HAP-1 (cell line): Measurements from ENCODE around the gene SCAF4.
"Not testable (repeated sequence)": the region's sequence is repeated elsewhere in the genome, so short reads cannot be mapped to it uniquely, and the experiment has no call there.

Source experiments
- DNase-seq, 2 experiments: peaks; one replicate each; pipeline ENCODE4 v3.0.0-alpha.2; 2016 to 2020; ENCODE audit warnings: low spot score in 2 of 2
- H3K27me3 ChIP-seq: fragments of 250-450 bp; sonication (Bioruptor Pico); 2 replicates; pipeline ENCODE4 v1.5.1; 2020; ENCODE audit warnings: low read depth, mild to moderate bottlenecking, moderate library complexity
- H3K36me3 ChIP-seq: fragments of 250-450 bp; sonication (Bioruptor Pico); replicated peaks from 2 replicates; pipeline ENCODE4 v1.5.1; 2020; ENCODE audit warnings: mild to moderate bottlenecking
- H3K4me1 ChIP-seq: fragments of 250-450 bp; sonication (Bioruptor Pico); 2 replicates; pipeline ENCODE4 v1.5.1; 2020; ENCODE audit warnings: mild to moderate bottlenecking
- H3K4me3 ChIP-seq: fragments of 250-450 bp; sonication (Bioruptor Pico); 2 replicates; pipeline ENCODE4 v1.5.1; 2020; ENCODE audit warnings: mild to moderate bottlenecking, moderate library complexity
- H3K9me3 ChIP-seq: fragments of 250-450 bp; sonication (Bioruptor Pico); 2 replicates; pipeline ENCODE4 v1.5.1; 2020; ENCODE audit warnings: mild to moderate bottlenecking, moderate library complexity
- in situ Hi-C: fragments of 300-500 bp; cut with MboI; formaldehyde crosslinking; loops from 3 replicates; pipeline ENCODE4 v1.14.3; 2020; ENCODE audit warnings: low sequenced_read_pairs, inconsistent platforms, mixed read lengths

Gene SCAF4

DNA sequence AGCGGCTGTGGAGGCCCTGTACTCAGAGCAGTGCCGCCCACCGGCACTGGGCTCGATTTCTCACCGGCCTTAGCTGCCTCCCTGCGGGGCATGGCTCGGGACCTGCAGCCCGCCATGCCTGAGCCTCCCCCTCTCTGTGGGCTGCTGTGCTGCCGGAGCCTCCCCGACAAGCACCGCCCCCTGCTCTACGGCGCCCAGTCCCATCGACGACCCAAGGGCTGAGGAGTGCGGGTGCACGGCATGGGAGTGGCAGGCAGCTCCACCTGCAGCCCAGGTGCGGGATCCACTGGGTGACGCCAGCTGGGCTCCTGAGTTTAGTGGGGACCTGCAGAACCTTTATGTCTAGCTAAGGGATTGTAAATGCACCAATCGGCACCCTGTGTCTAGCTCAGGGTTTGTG is 77.6 kb downstream of the SCAF4 start:
- H3K4me3 ChIP-seq, result no peak overlapping the region

DNA sequence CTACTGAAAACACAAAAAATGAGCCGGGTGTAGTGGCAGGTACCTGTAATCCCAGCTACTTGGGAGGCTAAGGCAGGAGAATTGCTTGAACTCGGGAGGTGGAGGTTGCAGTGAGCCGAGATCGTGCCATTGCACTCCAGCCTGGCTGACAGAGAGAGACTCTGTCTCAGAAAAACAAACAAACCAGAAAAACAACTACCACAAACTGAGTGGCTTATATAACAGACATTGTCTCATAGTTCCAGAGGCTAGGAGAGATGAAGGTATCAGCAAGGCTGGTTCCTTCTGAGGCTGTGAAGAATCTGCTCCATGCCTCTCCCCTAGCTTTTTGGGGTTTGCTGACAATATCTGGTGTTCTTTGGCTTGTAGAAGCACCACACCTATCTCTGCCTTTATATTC is 80.4 kb downstream of the SCAF4 start:
- H3K36me3 ChIP-seq, DNase-seq, H3K4me1 ChIP-seq, in situ Hi-C loops, H3K4me3 ChIP-seq, H3K9me3 ChIP-seq, H3K27me3 ChIP-seq: not testable (repeated sequence)

More for the DNA sequence above, 77.6 kb downstream of the SCAF4 start:
- H3K4me1 ChIP-seq, result no peaks in the 10 kb centered on the region; the same call in 1 of the 2 replicates
- in situ Hi-C loops, result no loop called here
- no peak for DNase-seq
- H3K36me3 ChIP-seq, result no peaks in the 10 kb centered on the region
- H3K27me3 ChIP-seq, result no peaks in the 10 kb centered on the region
- no peaks in the 10 kb centered on the region; the same call in 1 of the 2 replicates for H3K9me3 ChIP-seq

DNA sequence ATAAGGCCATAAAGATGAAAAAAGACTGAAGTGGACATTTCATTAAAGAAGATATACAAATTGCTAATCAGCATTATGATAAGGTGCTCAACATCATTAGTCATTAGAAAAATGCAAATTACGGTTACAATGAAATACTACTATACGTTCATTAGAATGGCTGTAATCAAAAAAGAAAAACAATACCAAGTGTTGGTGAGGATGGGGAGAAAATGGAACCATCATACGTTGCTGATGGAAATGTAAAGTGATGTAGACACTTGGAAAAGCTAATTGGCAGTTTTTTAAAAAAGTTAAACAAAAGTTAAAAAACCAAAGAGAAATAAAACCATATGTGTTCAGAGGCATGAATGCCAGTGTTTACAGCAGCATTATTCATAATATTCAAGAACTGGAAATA is 81.0 kb downstream of the SCAF4 start:
- in situ Hi-C loops, result no loop called here
- Histone ChIP-seq H3K36me3 (no peaks in the 10 kb centered on the region), H3K27me3 (no peaks in the 10 kb centered on the region), H3K4me1 (no peaks in the 10 kb centered on the region), H3K4me3 (no peak overlapping the region), H3K9me3 (no peaks in the 10 kb centered on the region; the same call in 1 of the 2 replicates)
- no peak for DNase-seq

DNA sequence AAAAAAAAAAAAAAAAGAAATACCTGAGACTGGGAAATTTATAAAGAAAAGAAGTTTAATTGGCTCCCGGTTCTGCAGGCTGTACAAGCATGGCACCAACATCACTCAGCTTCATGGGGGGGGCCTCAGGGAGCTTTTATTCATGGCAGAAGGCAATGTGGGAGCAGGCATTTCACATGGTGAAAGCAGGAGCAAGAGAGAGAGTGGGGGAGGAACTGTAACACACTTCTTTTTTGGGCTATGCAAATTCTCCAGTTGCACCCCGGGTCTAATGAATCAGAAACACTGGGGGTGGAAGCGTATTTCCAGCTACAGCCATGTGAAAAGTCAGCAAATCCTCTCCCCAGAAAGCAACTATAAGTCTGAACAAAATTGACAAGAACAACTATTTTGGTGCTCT is 84.3 kb downstream of the SCAF4 start:
- Histone ChIP-seq H3K27me3 (no peaks in the 10 kb centered on the region), H3K4me1 (no peaks in the 10 kb centered on the region), H3K4me3 (no peak overlapping the region), H3K9me3 (no peaks in the 10 kb centered on the region; the same call in 1 of the 2 replicates), H3K36me3 (no peaks in the 10 kb centered on the region)
- in situ Hi-C loops, result no loop called here
- no peak for DNase-seq

DNA sequence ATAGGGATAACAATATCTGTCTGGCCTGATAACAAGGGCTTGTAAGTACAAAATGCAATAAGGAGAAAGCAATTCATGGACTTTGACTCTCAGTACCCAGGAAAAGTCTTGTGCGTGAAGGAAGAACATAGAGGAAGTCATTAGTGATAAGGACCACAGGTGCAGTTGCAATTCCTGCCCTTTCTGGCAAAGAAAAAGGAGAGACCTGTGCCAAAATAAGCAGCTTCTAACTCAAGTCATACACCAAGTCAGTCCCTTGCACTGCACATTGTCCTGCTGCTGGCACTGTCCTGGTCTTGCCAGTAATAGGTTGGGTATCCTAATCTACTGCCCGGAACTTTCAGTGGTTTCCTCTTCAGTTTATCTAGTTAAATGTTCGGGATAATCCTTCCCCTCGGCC is 87.3 kb downstream of the SCAF4 start:
- no peak overlapping the region for H3K4me3 ChIP-seq
- no peaks in the 10 kb centered on the region for H3K9me3 ChIP-seq
- H3K27me3 ChIP-seq, result no peaks in the 10 kb centered on the region
- DNase-seq, result no peak
- H3K4me1 ChIP-seq, result no peaks in the 10 kb centered on the region
- in situ Hi-C loops, result no loop called here
- no peaks in the 10 kb centered on the region for H3K36me3 ChIP-seq

DNA sequence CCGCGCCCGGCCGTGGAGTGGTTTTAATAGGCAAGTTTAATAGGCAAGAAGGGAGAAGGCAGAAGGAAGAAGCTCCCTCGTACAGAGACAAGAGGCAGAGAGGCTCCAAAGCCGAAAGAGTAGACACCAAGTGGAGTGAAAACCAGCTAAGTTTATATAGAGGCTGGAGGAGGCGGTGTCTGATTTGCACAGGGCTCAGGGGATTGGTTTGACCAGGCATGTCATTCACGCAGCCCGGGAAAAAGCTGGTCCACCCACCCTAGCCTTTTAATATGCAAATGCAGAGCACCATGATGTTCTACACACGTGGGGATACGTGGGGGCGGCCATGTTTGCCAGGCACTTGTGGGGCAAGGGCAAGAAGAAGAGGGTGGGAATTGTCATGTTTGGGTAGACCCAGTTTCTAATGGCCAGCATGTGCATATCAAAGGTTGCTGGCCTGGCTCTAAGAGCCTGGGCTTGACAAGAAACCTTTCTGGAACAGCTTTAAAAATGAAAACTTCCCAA is 90.4 kb downstream of the SCAF4 start:
- H3K4me1 ChIP-seq, result no peaks in the 10 kb centered on the region
- in situ Hi-C loops, result no loop called here
- DNase-seq, result no peak
- H3K4me3 ChIP-seq, result no peak overlapping the region
- no peaks in the 10 kb centered on the region for H3K36me3 ChIP-seq
- no peaks in the 10 kb centered on the region for H3K9me3 ChIP-seq
- H3K27me3 ChIP-seq, result no peaks in the 10 kb centered on the region

DNA sequence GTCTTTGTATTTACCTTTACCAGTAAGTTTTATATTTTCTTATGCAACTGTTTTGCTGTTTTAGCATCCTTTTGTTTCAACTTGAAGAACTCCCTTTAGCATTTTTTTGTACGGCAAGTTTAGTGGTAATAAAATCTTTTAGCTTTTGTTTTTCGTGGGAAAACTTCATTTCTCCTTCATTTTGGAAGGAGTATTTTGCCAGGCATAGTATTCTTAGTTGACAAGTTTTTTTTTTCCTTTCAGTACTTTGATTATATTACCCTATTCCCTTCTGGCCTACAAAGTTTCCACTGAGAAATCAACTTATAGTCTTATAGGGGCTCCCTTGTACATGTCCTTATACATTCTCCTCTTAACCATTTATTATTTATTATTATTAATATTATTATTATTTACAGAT is 95.0 kb downstream of the SCAF4 start:
- DNase-seq, result no peak
- Histone ChIP-seq H3K36me3 (no peaks in the 10 kb centered on the region), H3K9me3 (no peaks in the 10 kb centered on the region), H3K4me3 (no peak overlapping the region), H3K4me1 (no peaks in the 10 kb centered on the region), H3K27me3 (no peaks in the 10 kb centered on the region)
- in situ Hi-C loops, result no loop called here

DNA sequence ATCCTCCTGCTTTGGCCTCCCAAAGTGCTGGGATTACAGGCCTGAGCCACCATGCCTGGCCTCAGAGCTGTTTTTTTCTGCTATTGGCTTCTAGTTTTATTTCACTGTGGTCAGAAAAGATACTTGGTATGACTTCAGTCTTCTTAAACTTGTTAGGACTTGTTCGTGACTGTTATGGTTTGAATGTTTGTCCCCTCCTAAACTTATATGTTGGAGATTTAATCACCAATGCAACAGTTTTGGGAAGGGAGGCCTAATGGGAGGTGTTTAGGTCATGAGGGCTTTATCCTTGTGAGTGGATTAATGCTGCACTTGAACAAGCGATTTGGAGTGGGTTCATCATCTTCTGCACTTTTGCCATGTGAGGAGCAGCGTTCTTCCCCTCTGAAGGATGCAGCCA is 96.9 kb downstream of the SCAF4 start:
- no peak for DNase-seq
- in situ Hi-C loops, result no loop called here
- H3K27me3 ChIP-seq, result no peaks in the 10 kb centered on the region
- H3K4me3 ChIP-seq, result no peak overlapping the region
- no peaks in the 10 kb centered on the region for H3K36me3 ChIP-seq
- no peaks in the 10 kb centered on the region for H3K4me1 ChIP-seq
- H3K9me3 ChIP-seq, result no peaks in the 10 kb centered on the region

DNA sequence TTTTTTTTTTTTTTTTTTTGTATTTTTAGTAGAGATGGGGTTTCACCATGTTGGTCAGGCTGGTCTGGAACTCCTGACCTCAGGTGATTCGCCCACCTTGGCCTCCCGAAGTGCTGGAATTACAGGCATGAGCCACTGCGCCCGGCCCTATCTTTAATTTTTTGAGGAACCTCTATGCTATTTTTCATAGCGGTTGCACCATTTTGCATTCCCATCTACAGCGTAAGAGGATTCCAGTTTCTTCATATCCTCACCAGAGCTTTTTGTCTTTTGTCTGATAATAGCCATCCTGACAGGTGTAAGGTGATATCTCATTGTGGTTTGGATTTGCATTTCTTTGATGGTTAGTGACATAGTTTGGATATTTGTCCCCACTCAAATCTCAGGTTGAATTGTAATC is 100.0 kb downstream of the SCAF4 start:
- in situ Hi-C loops, H3K9me3 ChIP-seq, H3K4me3 ChIP-seq, H3K36me3 ChIP-seq, H3K27me3 ChIP-seq, DNase-seq, H3K4me1 ChIP-seq: not testable (repeated sequence)

DNA sequence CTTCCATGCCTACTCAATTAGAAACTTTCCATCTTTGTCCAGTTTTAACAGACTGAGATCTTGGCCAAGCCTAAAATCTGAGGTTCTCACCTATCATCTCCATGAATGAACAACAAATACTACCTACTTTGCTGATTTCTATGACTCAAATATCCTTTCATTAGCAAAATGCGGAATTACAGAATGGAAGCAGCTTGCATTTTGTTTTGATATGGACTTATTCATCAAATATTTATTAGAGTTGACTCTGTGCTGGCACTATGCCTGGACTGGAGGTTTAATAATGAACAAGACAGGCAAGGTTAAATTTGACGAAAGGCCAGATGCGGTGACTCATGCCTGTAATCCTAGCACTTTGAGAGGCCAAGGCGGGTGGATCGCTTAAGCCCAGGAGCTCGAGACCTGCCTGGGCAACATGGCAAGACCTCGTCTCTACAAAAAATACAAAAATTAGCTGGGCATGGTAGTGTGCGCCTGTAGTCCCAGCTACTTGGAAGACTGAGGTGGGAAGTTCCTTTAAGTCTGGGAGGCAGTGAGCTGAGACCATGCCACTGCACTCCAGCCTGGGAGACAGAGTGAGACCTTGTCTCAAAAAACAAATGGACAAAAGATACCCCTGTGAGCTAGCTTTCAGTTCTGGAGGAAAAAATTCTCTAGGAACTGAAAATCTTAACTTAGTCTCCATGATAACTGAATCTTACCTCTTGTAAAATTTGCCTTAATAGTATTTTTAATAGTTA is 101.8 kb downstream of the SCAF4 start:
- no peaks in the 10 kb centered on the region for H3K27me3 ChIP-seq
- H3K36me3 ChIP-seq, result no peaks in the 10 kb centered on the region
- H3K4me1 ChIP-seq, result no peaks in the 10 kb centered on the region
- in situ Hi-C loops, result no loop called here
- H3K9me3 ChIP-seq, result no peaks in the 10 kb centered on the region
- peak in 1 of 2 experiments; percentile 13 for DNase-seq
- no peak overlapping the region for H3K4me3 ChIP-seq

DNA sequence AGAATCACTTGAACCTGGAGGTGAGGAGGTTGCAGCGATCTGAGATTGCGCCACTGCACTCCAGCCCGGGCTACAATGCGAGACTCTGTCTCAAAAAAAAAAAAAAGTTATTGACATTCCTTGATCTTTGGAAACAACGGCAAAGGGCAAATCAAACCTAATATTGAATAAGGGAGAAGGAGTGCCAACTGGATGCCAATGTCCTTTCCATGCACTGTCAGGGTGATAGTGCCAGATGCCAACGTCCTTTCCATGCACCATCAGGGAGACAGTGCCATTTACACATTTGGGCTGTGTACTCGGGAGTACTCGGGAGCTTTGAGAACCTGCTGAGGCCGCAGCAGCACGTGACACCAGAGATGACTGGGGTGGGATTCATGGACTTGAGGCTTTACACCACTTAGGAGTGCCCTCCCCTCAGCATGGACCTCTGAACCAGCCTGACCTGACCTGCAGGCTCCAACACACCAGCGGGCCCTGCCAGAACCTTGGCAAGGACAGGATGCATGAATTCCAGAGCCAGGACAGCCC is 106.9 kb downstream of the SCAF4 start:
- Histone ChIP-seq H3K4me3 (no peak overlapping the region), H3K9me3 (no peaks in the 10 kb centered on the region), H3K27me3 (no peaks in the 10 kb centered on the region), H3K4me1 (no peaks in the 10 kb centered on the region), H3K36me3 (no peaks in the 10 kb centered on the region)
- DNase-seq, result no peak
- in situ Hi-C loops, result no loop called here

DNA sequence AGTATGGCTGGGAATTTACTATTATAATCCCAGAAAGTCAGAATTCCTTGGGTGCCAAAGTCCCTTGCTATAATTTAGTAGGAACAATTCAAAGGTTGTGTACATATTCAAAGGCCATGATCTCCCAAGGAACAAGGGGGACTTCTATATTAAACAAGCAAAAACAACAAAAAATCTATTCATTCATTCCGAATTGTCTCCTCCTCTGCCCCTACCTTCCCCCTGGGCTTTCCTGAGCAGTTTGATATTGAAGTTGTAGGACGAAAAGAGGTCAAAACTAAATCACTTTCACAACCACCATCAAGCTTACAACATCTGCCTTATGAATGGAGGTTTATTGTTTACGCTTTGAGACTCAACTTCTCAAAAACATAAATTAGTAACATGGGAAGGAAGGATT is 107.7 kb downstream of the SCAF4 start:
- H3K4me1 ChIP-seq, result no peaks in the 10 kb centered on the region
- no peak overlapping the region for H3K4me3 ChIP-seq
- H3K36me3 ChIP-seq, result no peaks in the 10 kb centered on the region
- no peak for DNase-seq
- H3K9me3 ChIP-seq, result no peaks in the 10 kb centered on the region; the same call in 1 of the 2 replicates
- in situ Hi-C loops, result no loop called here
- H3K27me3 ChIP-seq, result no peaks in the 10 kb centered on the region

DNA sequence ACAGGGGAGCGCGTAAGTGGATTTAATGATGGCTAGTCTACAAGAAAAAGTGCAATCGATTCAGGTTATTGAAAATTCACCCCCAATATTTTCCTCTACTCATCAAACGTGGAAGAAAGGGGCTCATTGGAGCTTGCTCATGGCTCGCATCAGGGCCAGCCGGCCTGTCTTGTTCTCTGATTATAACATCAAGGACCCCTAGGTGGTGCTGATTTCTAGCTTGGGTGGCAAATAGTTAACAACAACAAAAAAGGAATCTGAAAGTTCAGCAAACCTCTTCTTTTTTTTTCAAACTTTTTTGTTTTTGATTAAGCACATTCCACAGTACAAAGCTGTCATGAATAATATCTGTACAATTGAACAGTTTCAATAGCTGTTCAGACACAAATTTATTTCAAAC is 108.3 kb downstream of the SCAF4 start:
- DNase-seq, result peak in 1 of 2 experiments; percentile 18
- H3K9me3 ChIP-seq, result no peaks in the 10 kb centered on the region; the same call in 1 of the 2 replicates
- H3K4me1 ChIP-seq, result no peaks in the 10 kb centered on the region
- in situ Hi-C loops, result no loop called here
- no peaks in the 10 kb centered on the region for H3K27me3 ChIP-seq
- no peak overlapping the region for H3K4me3 ChIP-seq
- H3K36me3 ChIP-seq, result no peaks in the 10 kb centered on the region

DNA sequence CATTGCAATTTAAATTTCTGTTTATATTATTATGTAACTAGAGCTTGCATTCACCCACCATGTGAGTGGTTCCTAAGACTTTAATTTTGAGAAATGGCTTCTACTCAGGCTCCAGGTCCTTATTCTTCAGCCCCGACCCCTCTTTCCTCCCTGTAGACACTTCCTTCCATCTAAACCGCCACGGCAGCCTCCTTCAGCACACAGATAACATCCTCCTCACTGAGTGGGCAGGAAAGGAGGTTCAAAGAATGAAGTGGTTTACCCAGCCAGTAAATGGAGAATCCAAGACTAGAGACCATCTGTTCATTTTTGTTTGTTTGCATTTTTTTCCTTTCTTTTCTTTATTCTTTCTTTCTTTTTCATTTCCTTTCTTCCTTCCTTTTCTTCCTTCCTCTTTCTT is 109.5 kb downstream of the SCAF4 start:
- in situ Hi-C loops, result no loop called here

More for the DNA sequence above, 109.5 kb downstream of the SCAF4 start:
- Histone ChIP-seq H3K27me3 (no peaks in the 10 kb centered on the region), H3K4me3 (no peak overlapping the region), H3K36me3 (no peaks in the 10 kb centered on the region), H3K4me1 (no peaks in the 10 kb centered on the region), H3K9me3 (no peaks in the 10 kb centered on the region; the same call in 1 of the 2 replicates)
- DNase-seq, result no peak
